ENCODE measurements around the gene MVB12B.

The MVB12B gene

GRCh38 chr9:126423916-126424185 is 97.2 kb downstream of the MVB12B start:
- Histone ChIP-seq H3K4me1 (ENCODE audit: control insufficient read depth, insufficient read depth, low read length) (no peaks in the 10 kb centered on the region), H3K9me3 (ENCODE audit: control insufficient read depth, low read length) (no peaks in the 10 kb centered on the region), H3K36me3 (ENCODE audit: control insufficient read depth, insufficient read depth, low read length) (no peaks in the 10 kb centered on the region), H3K9ac (ENCODE audit: low read length) (no peak overlapping the region), H3K27me3 (ENCODE audit: control insufficient read depth, insufficient read depth, low read length) (no peaks in the 10 kb centered on the region), H3K4me3 (ENCODE audit: low read length) (no peak overlapping the region)

GRCh38 chr9:126424511-126424910 is 97.9 kb downstream of the MVB12B start:
- Histone ChIP-seq H3K9ac (ENCODE audit: low read length) (no peak overlapping the region), H3K9me3 (ENCODE audit: control insufficient read depth, low read length) (no peaks in the 10 kb centered on the region), H3K4me3 (ENCODE audit: low read length) (no peak overlapping the region), H3K27me3 (ENCODE audit: control insufficient read depth, insufficient read depth, low read length) (no peaks in the 10 kb centered on the region), H3K36me3 (ENCODE audit: control insufficient read depth, insufficient read depth, low read length) (no peaks in the 10 kb centered on the region), H3K4me1 (ENCODE audit: control insufficient read depth, insufficient read depth, low read length) (no peaks in the 10 kb centered on the region)

- Histone ChIP-seq H3K4me1 (ENCODE audit: control insufficient read depth, insufficient read depth, low read length) (no peaks in the 10 kb centered on the region), H3K9ac (ENCODE audit: low read length) (no peak overlapping the region), H3K36me3 (ENCODE audit: control insufficient read depth, insufficient read depth, low read length) (no peaks in the 10 kb centered on the region), H3K27me3 (ENCODE audit: control insufficient read depth, insufficient read depth, low read length) (no peaks in the 10 kb centered on the region), H3K4me3 (ENCODE audit: low read length) (no peak overlapping the region), H3K9me3 (ENCODE audit: control insufficient read depth, low read length) (no peaks in the 10 kb centered on the region)
Measured at GRCh38 chr9:126428534-126429175, 102.0 kb downstream of the MVB12B start.

- Histone ChIP-seq H3K4me3 (ENCODE audit: low read length) (no peak overlapping the region), H3K4me1 (ENCODE audit: control insufficient read depth, insufficient read depth, low read length) (no peaks in the 10 kb centered on the region), H3K27me3 (ENCODE audit: control insufficient read depth, insufficient read depth, low read length) (no peaks in the 10 kb centered on the region), H3K36me3 (ENCODE audit: control insufficient read depth, insufficient read depth, low read length) (no peaks in the 10 kb centered on the region), H3K9ac (ENCODE audit: low read length) (no peak overlapping the region), H3K9me3 (ENCODE audit: control insufficient read depth, low read length) (no peaks in the 10 kb centered on the region)
Measured at GRCh38 chr9:126429190-126429589, 102.6 kb downstream of the MVB12B start.

GRCh38 chr9:126430124-126430523 is 103.5 kb downstream of the MVB12B start:
- no peak overlapping the region for H3K4me3 ChIP-seq (ENCODE audit: low read length)
- H3K9ac ChIP-seq (ENCODE audit: low read length) = no peak overlapping the region

GRCh38 chr9:126431077-126431742 is 104.6 kb downstream of the MVB12B start:
- Histone ChIP-seq H3K4me1 (ENCODE audit: control insufficient read depth, insufficient read depth, low read length) (no peaks in the 10 kb centered on the region), H3K9me3 (ENCODE audit: control insufficient read depth, low read length) (no peaks in the 10 kb centered on the region), H3K9ac (ENCODE audit: low read length) (no peak overlapping the region), H3K4me3 (ENCODE audit: low read length) (no peak overlapping the region), H3K36me3 (ENCODE audit: control insufficient read depth, insufficient read depth, low read length) (no peaks in the 10 kb centered on the region), H3K27me3 (ENCODE audit: control insufficient read depth, insufficient read depth, low read length) (no peaks in the 10 kb centered on the region)

More at GRCh38 chr9:126430124-126430523, 103.5 kb downstream of the MVB12B start:
- H3K36me3 ChIP-seq (ENCODE audit: control insufficient read depth, insufficient read depth, low read length) = no peaks in the 10 kb centered on the region
- H3K9me3 ChIP-seq (ENCODE audit: control insufficient read depth, low read length) = no peaks in the 10 kb centered on the region
- no peaks in the 10 kb centered on the region for H3K27me3 ChIP-seq (ENCODE audit: control insufficient read depth, insufficient read depth, low read length)
- no peaks in the 10 kb centered on the region for H3K4me1 ChIP-seq (ENCODE audit: control insufficient read depth, insufficient read depth, low read length)

- Histone ChIP-seq H3K4me1 (ENCODE audit: control insufficient read depth, insufficient read depth, low read length) (no peaks in the 10 kb centered on the region), H3K4me3 (ENCODE audit: low read length) (no peak overlapping the region), H3K9me3 (ENCODE audit: control insufficient read depth, low read length) (no peaks in the 10 kb centered on the region), H3K36me3 (ENCODE audit: control insufficient read depth, insufficient read depth, low read length) (no peaks in the 10 kb centered on the region), H3K9ac (ENCODE audit: low read length) (no peak overlapping the region), H3K27me3 (ENCODE audit: control insufficient read depth, insufficient read depth, low read length) (no peaks in the 10 kb centered on the region)
Measured at GRCh38 chr9:126432659-126433058, 106.0 kb downstream of the MVB12B start.

- H3K27me3 ChIP-seq (ENCODE audit: control insufficient read depth, insufficient read depth, low read length) = no peaks in the 10 kb centered on the region
- H3K4me1 ChIP-seq (ENCODE audit: control insufficient read depth, insufficient read depth, low read length) = no peaks in the 10 kb centered on the region
- no peak overlapping the region for H3K9ac ChIP-seq (ENCODE audit: low read length)
- H3K36me3 ChIP-seq (ENCODE audit: control insufficient read depth, insufficient read depth, low read length) = no peaks in the 10 kb centered on the region
- no peaks in the 10 kb centered on the region for H3K9me3 ChIP-seq (ENCODE audit: control insufficient read depth, low read length)
- no peak overlapping the region for H3K4me3 ChIP-seq (ENCODE audit: low read length)
Measured at GRCh38 chr9:126435105-126435504, 108.5 kb downstream of the MVB12B start.

GRCh38 chr9:126435626-126436025 is 109.0 kb downstream of the MVB12B start:
- Histone ChIP-seq H3K36me3 (ENCODE audit: control insufficient read depth, insufficient read depth, low read length) (no peaks in the 10 kb centered on the region), H3K27me3 (ENCODE audit: control insufficient read depth, insufficient read depth, low read length) (no peaks in the 10 kb centered on the region), H3K4me3 (ENCODE audit: low read length) (no peak overlapping the region), H3K9me3 (ENCODE audit: control insufficient read depth, low read length) (no peaks in the 10 kb centered on the region), H3K4me1 (ENCODE audit: control insufficient read depth, insufficient read depth, low read length) (no peaks in the 10 kb centered on the region), H3K9ac (ENCODE audit: low read length) (no peak overlapping the region)

- Histone ChIP-seq H3K36me3 (ENCODE audit: control insufficient read depth, insufficient read depth, low read length) (no peaks in the 10 kb centered on the region), H3K4me3 (ENCODE audit: low read length) (no peak overlapping the region), H3K4me1 (ENCODE audit: control insufficient read depth, insufficient read depth, low read length) (no peaks in the 10 kb centered on the region), H3K27me3 (ENCODE audit: control insufficient read depth, insufficient read depth, low read length) (no peaks in the 10 kb centered on the region), H3K9me3 (ENCODE audit: control insufficient read depth, low read length) (no peaks in the 10 kb centered on the region), H3K9ac (ENCODE audit: low read length) (no peak overlapping the region)
Measured at GRCh38 chr9:126436545-126437267, 110.1 kb downstream of the MVB12B start.

- Histone ChIP-seq H3K9me3 (ENCODE audit: control insufficient read depth, low read length) (no peaks in the 10 kb centered on the region), H3K4me1 (ENCODE audit: control insufficient read depth, insufficient read depth, low read length) (no peaks in the 10 kb centered on the region), H3K9ac (ENCODE audit: low read length) (no peak overlapping the region)
Measured at GRCh38 chr9:126437268-126437666, 110.6 kb downstream of the MVB12B start.

GRCh38 chr9:126437701-126438100 is 111.1 kb downstream of the MVB12B start:
- Histone ChIP-seq H3K9ac (ENCODE audit: low read length) (no peak overlapping the region), H3K4me3 (ENCODE audit: low read length) (no peak overlapping the region), H3K27me3 (ENCODE audit: control insufficient read depth, insufficient read depth, low read length) (no peaks in the 10 kb centered on the region), H3K36me3 (ENCODE audit: control insufficient read depth, insufficient read depth, low read length) (no peaks in the 10 kb centered on the region), H3K4me1 (ENCODE audit: control insufficient read depth, insufficient read depth, low read length) (no peaks in the 10 kb centered on the region), H3K9me3 (ENCODE audit: control insufficient read depth, low read length) (no peaks in the 10 kb centered on the region)

More at GRCh38 chr9:126437268-126437666, 110.6 kb downstream of the MVB12B start:
- Histone ChIP-seq H3K4me3 (ENCODE audit: low read length) (no peak overlapping the region), H3K27me3 (ENCODE audit: control insufficient read depth, insufficient read depth, low read length) (no peaks in the 10 kb centered on the region), H3K36me3 (ENCODE audit: control insufficient read depth, insufficient read depth, low read length) (no peaks in the 10 kb centered on the region)
